Neural progenitor cell (in vitro differentiated cells): Measurements from ENCODE around the gene ARHGAP24. TPM values are rescaled to one million over a fixed set of nuclear protein-coding genes. Genes with fewer than 3 reads are reported as not detected.
A peak's percentile ranks its signal among the peaks of the same experiment; 100 is the strongest.

ENCODE experiments used
- DNase-seq: peaks from one replicate; pipeline ENCODE4 v3.0.0-alpha.2; 2016; ENCODE audit warnings: low spot score
- H2AFZ ChIP-seq: fragments of 200-600 bp; sonication (generic); replicated peaks from 2 replicates; pipeline ENCODE4 v1.6.1; 2016; ENCODE audit warnings: antibody characterized with exemption
- H3F3A ChIP-seq: fragments of 200-600 bp; sonication (generic); 2 replicates; pipeline ENCODE4 v1.6.1; 2016; ENCODE audit warnings: antibody characterized with exemption, low read depth
- H3K27ac ChIP-seq: fragments of 200-600 bp; sonication (generic); 2 replicates; pipeline ENCODE4 v1.5.1; 2016; ENCODE audit warnings: mild to moderate bottlenecking
- H3K27me3 ChIP-seq: fragments of 200-600 bp; sonication (generic); 2 replicates; pipeline ENCODE4 v1.6.1; 2016; ENCODE audit warnings: mild to moderate bottlenecking, moderate library complexity
- H3K36me3 ChIP-seq: fragments of 200-600 bp; sonication (generic); 2 replicates; pipeline ENCODE4 v1.5.1; 2016
- H3K4me1 ChIP-seq: fragments of 200-600 bp; sonication (generic); 2 replicates; pipeline ENCODE4 v1.6.1; 2016; ENCODE audit warnings: mixed run types
- H3K4me2 ChIP-seq: fragments of 200-600 bp; sonication (generic); 2 replicates; pipeline ENCODE4 v1.6.1; 2016
- H3K4me3 ChIP-seq: fragments of 200-600 bp; sonication (generic); 2 replicates; pipeline ENCODE4 v1.5.1; 2016
- H3K79me2 ChIP-seq: fragments of 200-600 bp; sonication (generic); 2 replicates; pipeline ENCODE4 v1.6.1; 2016; ENCODE audit warnings: low read depth
- H3K9ac ChIP-seq: fragments of 200-600 bp; sonication (generic); 2 replicates; pipeline ENCODE4 v1.6.1; 2016
- H3K9me3 ChIP-seq: fragments of 200-600 bp; sonication (generic); 2 replicates; pipeline ENCODE4 v1.5.1; 2016; ENCODE audit warnings: low read depth
- H4K20me1 ChIP-seq: fragments of 200-600 bp; sonication (generic); 2 replicates; pipeline ENCODE4 v1.6.1; 2016; ENCODE audit warnings: low read depth
- H3K27ac Mint-ChIP-seq: 3 replicates; pipeline ENCODE4 v1.8.0; 2021; ENCODE audit warnings: mixed read lengths
- H3K27me3 Mint-ChIP-seq: 2 replicates; pipeline ENCODE4 v1.8.0; 2022; ENCODE audit warnings: low read depth, mild to moderate bottlenecking, inconsistent platforms, moderate library complexity, mixed read lengths; ENCODE audit not compliant: insufficient read depth
- H3K36me3 Mint-ChIP-seq: 3 replicates; pipeline ENCODE4 v1.8.0; 2021; ENCODE audit warnings: mixed read lengths
- H3K4me1 Mint-ChIP-seq: 3 replicates; pipeline ENCODE4 v1.8.0; 2021; ENCODE audit warnings: mixed read lengths
- H3K4me3 Mint-ChIP-seq: 3 replicates; pipeline ENCODE4 v1.8.0; 2021; ENCODE audit warnings: mild to moderate bottlenecking, moderate library complexity, mixed read lengths
- H3K9me3 Mint-ChIP-seq: 3 replicates; pipeline ENCODE4 v1.8.0; 2020; ENCODE audit warnings: mixed read lengths
- CTCF ChIP-seq: fragments of 200-600 bp; sonication (generic); IDR thresholded peaks from 2 replicates; pipeline ENCODE4 v1.5.1; 2017; ENCODE audit warnings: antibody characterized with exemption, mild to moderate bottlenecking
- EZH2 ChIP-seq: fragments of 200-600 bp; sonication (generic); IDR thresholded peaks from 2 replicates; pipeline ENCODE4 v1.6.1; 2017; ENCODE audit warnings: antibody characterized with exemption, mild to moderate bottlenecking, moderate library complexity
- EZH2phosphoT487 ChIP-seq: fragments of 200-600 bp; sonication (generic); IDR thresholded peaks from 2 replicates; pipeline ENCODE4 v1.6.1; 2017; ENCODE audit warnings: antibody characterized with exemption
- total RNA-seq: library from RNA; depleted of rRNA; stranded (reverse); fragments of >200 nt; gene quantifications from 2 replicates; pipeline ENCODE4 v1.2.3, GENCODE V29; 2015; ENCODE audit warnings: low replicate concordance

ARHGAP24 gene
- total RNA-seq, 1 donor from 2014 or later = 2.2 TPM

GRCh38 chr4:86026720-86027119 lies 551.8 kb downstream of the ARHGAP24 start:
- no peak overlapping the region for H3K4me2 ChIP-seq
- peaks cover 35% of the 10 kb centered on the region for H3K36me3 Mint-ChIP-seq
- H3K27me3 Mint-ChIP-seq = no peaks in the 10 kb centered on the region
- DNase-seq = no peak
- H2AFZ ChIP-seq = no peak overlapping the region
- no peak overlapping the region for H3K27ac ChIP-seq
- H3K36me3 ChIP-seq = peaks cover 30% of the 10 kb centered on the region
- peaks cover 5% of the 10 kb centered on the region for H3K4me1 Mint-ChIP-seq
- TF ChIP-seq CTCF (no peak), EZH2phosphoT487 (no peak), EZH2 (no peak)
- no peaks in the 10 kb centered on the region for H3K9me3 ChIP-seq
- H3K9ac ChIP-seq = no peak overlapping the region
- no peaks in the 10 kb centered on the region for H3K79me2 ChIP-seq
- H3K9me3 Mint-ChIP-seq = no peaks in the 10 kb centered on the region
- no peaks in the 10 kb centered on the region for H4K20me1 ChIP-seq
- peaks cover 7% of the 10 kb centered on the region for H3F3A ChIP-seq
- no peak overlapping the region for H3K4me3 Mint-ChIP-seq
- H3K4me1 ChIP-seq = no peaks in the 10 kb centered on the region
- H3K27ac Mint-ChIP-seq = no peak overlapping the region
- no peaks in the 10 kb centered on the region for H3K27me3 ChIP-seq
- H3K4me3 ChIP-seq = no peak overlapping the region

DNA sequence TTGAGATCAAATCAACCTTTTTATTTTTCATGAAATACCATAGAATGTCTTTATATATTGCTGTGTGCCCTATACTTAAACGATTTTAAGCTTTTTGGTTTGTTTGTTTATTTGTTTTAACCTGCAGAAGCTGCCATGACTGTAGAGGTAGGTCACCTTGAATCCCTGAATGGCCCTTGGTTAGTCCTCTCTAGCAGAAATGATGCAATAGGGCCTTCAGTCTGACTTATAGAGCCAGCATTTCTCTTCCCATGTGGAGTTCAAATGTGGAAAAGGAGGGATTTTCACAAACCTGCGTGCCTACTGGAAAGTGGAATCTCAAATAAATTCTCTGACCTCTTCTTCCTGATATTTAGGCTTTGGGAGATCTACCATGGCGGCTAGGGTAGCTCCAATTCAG lies 557.0 kb downstream of the ARHGAP24 start:
- Histone ChIP-seq H3K4me2 (no peak overlapping the region), H3F3A (peaks cover 7% of the 10 kb centered on the region), H2AFZ (no peak overlapping the region), H3K4me3 (no peak overlapping the region), H3K36me3 (peaks cover 12% of the 10 kb centered on the region), H3K27ac (no peak overlapping the region), H4K20me1 (no peaks in the 10 kb centered on the region), H3K79me2 (no peaks in the 10 kb centered on the region), H3K27me3 (no peaks in the 10 kb centered on the region), H3K9ac (no peak overlapping the region), H3K9me3 (no peaks in the 10 kb centered on the region), H3K4me1 (no peaks in the 10 kb centered on the region)
- TF ChIP-seq EZH2 (no peak), CTCF (no peak)
- no peak for DNase-seq
- no peak overlapping the region for H3K27ac Mint-ChIP-seq
- H3K9me3 Mint-ChIP-seq = no peaks in the 10 kb centered on the region
- H3K36me3 Mint-ChIP-seq = peaks cover 34% of the 10 kb centered on the region
- H3K4me3 Mint-ChIP-seq = no peak overlapping the region
- no peaks in the 10 kb centered on the region for H3K27me3 Mint-ChIP-seq
- peaks cover 20% of the 10 kb centered on the region for H3K4me1 Mint-ChIP-seq

GRCh38 chr4:86032476-86033022 lies 557.6 kb downstream of the ARHGAP24 start:
- H4K20me1 ChIP-seq = no peaks in the 10 kb centered on the region
- H2AFZ ChIP-seq = no peak overlapping the region
- DNase-seq = no peak
- H3K4me3 ChIP-seq = no peak overlapping the region
- no peak overlapping the region for H3K9ac ChIP-seq
- Mint-ChIP-seq H3K4me3 (no peak overlapping the region), H3K36me3 (peaks cover 34% of the 10 kb centered on the region), H3K4me1 (peaks cover 19% of the 10 kb centered on the region), H3K27me3 (no peaks in the 10 kb centered on the region), H3K9me3 (no peaks in the 10 kb centered on the region), H3K27ac (peak overlapping the region; percentile 70)
- no peaks in the 10 kb centered on the region for H3K79me2 ChIP-seq
- H3K27ac ChIP-seq = no peak overlapping the region
- no peaks in the 10 kb centered on the region for H3K4me1 ChIP-seq
- H3K4me2 ChIP-seq = no peak overlapping the region
- peaks cover 7% of the 10 kb centered on the region for H3F3A ChIP-seq
- no peak for TF ChIP-seq EZH2
- no peak for TF ChIP-seq CTCF
- no peak for TF ChIP-seq EZH2phosphoT487
- H3K27me3 ChIP-seq = no peaks in the 10 kb centered on the region
- H3K9me3 ChIP-seq = no peaks in the 10 kb centered on the region
- H3K36me3 ChIP-seq = peaks cover 11% of the 10 kb centered on the region
